HepG2 (cell line): ENCODE results near the gene VMO1. TPM values are rescaled to one million over a fixed set of nuclear protein-coding genes. Genes with fewer than 3 reads are reported as not detected.

ENCODE experiments used
- MEIS2 ChIP-seq: sonication (generic); formaldehyde crosslinking; IDR thresholded peaks from 2 replicates; pipeline ENCODE4 v1.9.0; 2021; ENCODE audit warnings: mild to moderate bottlenecking, missing genetic modification reagents
- polyA plus RNA-seq, 8 experiments: library from polyadenylated mRNA; depleted of rRNA in 3 of 8; stranded (reverse) in 7 of 8; unstranded in 1 of 8; fragments of >200 nt; fragmentation: Illumina TruSeq in 4 of 8; extraction: Trizol in 4 of 8; gene quantifications; 2 replicates each; pipeline versions ENCODE4 v1.2.1 to v1.2.3, GENCODE V29; 2011 to 2016; ENCODE audit warnings: low read depth in 4 of 8, missing spikeins in 1 of 8, mixed read lengths in 1 of 8; ENCODE audit not compliant: insufficient read depth in 1 of 8
- total RNA-seq, 5 experiments: library from RNA; depleted of rRNA; stranded (reverse); fragments of >200 nt; fragmentation: Illumina TruSeq; extraction: Trizol; gene quantifications; 2 replicates each; pipeline ENCODE4 v1.2.3, GENCODE V29; 2016; ENCODE audit warnings: low read depth in 1 of 5
- TF ChIP-seq, protein P1 (sequence below): sonication (generic); formaldehyde crosslinking; IDR thresholded peaks from 2 replicates; pipeline ENCODE4 v1.5.0; 2020; ENCODE audit warnings: mild to moderate bottlenecking, missing genetic modification reagents, borderline replicate concordance
- TF ChIP-seq, protein P2 (sequence below): sonication (generic); formaldehyde crosslinking; IDR thresholded peaks from 2 replicates; pipeline ENCODE4 v1.9.0; 2021; ENCODE audit warnings: missing genetic modification reagents, borderline replicate concordance

Gene VMO1
- total and polyA plus RNA-seq, 2 of the 13 experiments (the other 11 are each of a cell fraction or from before 2014, with no cell fraction given): not detected

GRCh38 chr17:4818276-4818675 lies 32.1 kb upstream of the VMO1 start (continued):
- TF ChIP-seq, protein P1, sequence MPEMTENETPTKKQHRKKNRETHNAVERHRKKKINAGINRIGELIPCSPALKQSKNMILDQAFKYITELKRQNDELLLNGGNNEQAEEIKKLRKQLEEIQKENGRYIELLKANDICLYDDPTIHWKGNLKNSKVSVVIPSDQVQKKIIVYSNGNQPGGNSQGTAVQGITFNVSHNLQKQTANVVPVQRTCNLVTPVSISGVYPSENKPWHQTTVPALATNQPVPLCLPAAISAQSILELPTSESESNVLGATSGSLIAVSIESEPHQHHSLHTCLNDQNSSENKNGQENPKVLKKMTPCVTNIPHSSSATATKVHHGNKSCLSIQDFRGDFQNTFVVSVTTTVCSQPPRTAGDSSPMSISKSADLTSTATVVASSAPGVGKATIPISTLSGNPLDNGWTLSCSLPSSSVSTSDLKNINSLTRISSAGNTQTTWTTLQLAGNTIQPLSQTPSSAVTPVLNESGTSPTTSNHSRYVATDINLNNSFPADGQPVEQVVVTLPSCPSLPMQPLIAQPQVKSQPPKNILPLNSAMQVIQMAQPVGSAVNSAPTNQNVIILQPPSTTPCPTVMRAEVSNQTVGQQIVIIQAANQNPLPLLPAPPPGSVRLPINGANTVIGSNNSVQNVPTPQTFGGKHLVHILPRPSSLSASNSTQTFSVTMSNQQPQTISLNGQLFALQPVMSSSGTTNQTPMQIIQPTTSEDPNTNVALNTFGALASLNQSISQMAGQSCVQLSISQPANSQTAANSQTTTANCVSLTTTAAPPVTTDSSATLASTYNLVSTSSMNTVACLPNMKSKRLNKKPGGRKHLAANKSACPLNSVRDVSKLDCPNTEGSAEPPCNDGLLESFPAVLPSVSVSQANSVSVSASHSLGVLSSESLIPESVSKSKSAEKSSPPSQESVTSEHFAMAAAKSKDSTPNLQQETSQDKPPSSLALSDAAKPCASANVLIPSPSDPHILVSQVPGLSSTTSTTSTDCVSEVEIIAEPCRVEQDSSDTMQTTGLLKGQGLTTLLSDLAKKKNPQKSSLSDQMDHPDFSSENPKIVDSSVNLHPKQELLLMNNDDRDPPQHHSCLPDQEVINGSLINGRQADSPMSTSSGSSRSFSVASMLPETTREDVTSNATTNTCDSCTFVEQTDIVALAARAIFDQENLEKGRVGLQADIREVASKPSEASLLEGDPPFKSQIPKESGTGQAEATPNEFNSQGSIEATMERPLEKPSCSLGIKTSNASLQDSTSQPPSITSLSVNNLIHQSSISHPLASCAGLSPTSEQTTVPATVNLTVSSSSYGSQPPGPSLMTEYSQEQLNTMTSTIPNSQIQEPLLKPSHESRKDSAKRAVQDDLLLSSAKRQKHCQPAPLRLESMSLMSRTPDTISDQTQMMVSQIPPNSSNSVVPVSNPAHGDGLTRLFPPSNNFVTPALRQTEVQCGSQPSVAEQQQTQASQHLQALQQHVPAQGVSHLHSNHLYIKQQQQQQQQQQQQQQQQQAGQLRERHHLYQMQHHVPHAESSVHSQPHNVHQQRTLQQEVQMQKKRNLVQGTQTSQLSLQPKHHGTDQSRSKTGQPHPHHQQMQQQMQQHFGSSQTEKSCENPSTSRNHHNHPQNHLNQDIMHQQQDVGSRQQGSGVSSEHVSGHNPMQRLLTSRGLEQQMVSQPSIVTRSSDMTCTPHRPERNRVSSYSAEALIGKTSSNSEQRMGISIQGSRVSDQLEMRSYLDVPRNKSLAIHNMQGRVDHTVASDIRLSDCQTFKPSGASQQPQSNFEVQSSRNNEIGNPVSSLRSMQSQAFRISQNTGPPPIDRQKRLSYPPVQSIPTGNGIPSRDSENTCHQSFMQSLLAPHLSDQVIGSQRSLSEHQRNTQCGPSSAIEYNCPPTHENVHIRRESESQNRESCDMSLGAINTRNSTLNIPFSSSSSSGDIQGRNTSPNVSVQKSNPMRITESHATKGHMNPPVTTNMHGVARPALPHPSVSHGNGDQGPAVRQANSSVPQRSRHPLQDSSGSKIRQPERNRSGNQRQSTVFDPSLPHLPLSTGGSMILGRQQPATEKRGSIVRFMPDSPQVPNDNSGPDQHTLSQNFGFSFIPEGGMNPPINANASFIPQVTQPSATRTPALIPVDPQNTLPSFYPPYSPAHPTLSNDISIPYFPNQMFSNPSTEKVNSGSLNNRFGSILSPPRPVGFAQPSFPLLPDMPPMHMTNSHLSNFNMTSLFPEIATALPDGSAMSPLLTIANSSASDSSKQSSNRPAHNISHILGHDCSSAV (CRISPR knock-in tag): no peak
- no peak for TF ChIP-seq MEIS2
- TF ChIP-seq, protein P2, sequence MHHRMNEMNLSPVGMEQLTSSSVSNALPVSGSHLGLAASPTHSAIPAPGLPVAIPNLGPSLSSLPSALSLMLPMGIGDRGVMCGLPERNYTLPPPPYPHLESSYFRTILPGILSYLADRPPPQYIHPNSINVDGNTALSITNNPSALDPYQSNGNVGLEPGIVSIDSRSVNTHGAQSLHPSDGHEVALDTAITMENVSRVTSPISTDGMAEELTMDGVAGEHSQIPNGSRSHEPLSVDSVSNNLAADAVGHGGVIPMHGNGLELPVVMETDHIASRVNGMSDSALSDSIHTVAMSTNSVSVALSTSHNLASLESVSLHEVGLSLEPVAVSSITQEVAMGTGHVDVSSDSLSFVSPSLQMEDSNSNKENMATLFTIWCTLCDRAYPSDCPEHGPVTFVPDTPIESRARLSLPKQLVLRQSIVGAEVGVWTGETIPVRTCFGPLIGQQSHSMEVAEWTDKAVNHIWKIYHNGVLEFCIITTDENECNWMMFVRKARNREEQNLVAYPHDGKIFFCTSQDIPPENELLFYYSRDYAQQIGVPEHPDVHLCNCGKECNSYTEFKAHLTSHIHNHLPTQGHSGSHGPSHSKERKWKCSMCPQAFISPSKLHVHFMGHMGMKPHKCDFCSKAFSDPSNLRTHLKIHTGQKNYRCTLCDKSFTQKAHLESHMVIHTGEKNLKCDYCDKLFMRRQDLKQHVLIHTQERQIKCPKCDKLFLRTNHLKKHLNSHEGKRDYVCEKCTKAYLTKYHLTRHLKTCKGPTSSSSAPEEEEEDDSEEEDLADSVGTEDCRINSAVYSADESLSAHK (CRISPR knock-in tag): no peak
